GM12878 (cell line): ENCODE data around the gene VCP. TPM values are rescaled to one million over a fixed set of nuclear protein-coding genes. Genes with fewer than 3 reads are reported as not detected.

Experiments
- CHD1 ChIP-seq: IDR thresholded peaks from 2 replicates; pipeline ENCODE4 v1.6.1; 2012; ENCODE audit warnings: low read depth, low read length, improper control_type of control experiment
- CREM ChIP-seq: IDR thresholded peaks from 2 replicates; pipeline ENCODE4 v1.6.1; 2014; ENCODE audit warnings: antibody characterized with exemption, low read depth
- ETV6 ChIP-seq, 2 experiments: fragments of 450-650 bp in 1 of 2; IDR thresholded peaks in 1 of 2; conservative IDR thresholded peaks in 1 of 2; 2 replicates each; pipeline ENCODE4 v1.6.1; 2014; ENCODE audit warnings: antibody characterized with exemption in 1 of 2, borderline replicate concordance in 1 of 2, low read depth in 1 of 2, mild to moderate bottlenecking in 1 of 2, moderate library complexity in 1 of 2
- FOS ChIP-seq: IDR thresholded peaks from 3 replicates; pipeline ENCODE4 v1.6.1; 2011; ENCODE audit warnings: borderline replicate concordance; ENCODE audit not compliant: insufficient read length; ENCODE audit errors: extremely low read depth
- HDAC2 ChIP-seq: fragments of 200-600 bp; sonication (generic); IDR thresholded peaks from 2 replicates; pipeline ENCODE4 v1.6.1; 2017
- IRF4 ChIP-seq: IDR thresholded peaks from 2 replicates; pipeline ENCODE4 v1.6.1; 2011; ENCODE audit warnings: low read depth, low read length
- LARP7 ChIP-seq: fragments of 450-650 bp; IDR thresholded peaks from 2 replicates; pipeline ENCODE4 v1.6.1; 2017; ENCODE audit warnings: mild to moderate bottlenecking
- NBN ChIP-seq: fragments of 450-650 bp; IDR thresholded peaks from 2 replicates; pipeline ENCODE4 v1.6.1; 2016
- PAX5 ChIP-seq: IDR thresholded peaks from 2 replicates; pipeline ENCODE4 v1.6.1; 2011; ENCODE audit warnings: low read depth, low read length, borderline replicate concordance
- PAX8 ChIP-seq: fragments of 450-650 bp; IDR thresholded peaks from 2 replicates; pipeline ENCODE4 v1.6.1; 2017; ENCODE audit warnings: mild to moderate bottlenecking, moderate library complexity
- POLR2A ChIP-seq: IDR thresholded peaks from 2 replicates; pipeline ENCODE4 v1.6.1; 2011; ENCODE audit warnings: low read depth, mild to moderate bottlenecking, low read length
- SIX5 ChIP-seq: IDR thresholded peaks from 2 replicates; pipeline ENCODE4 v1.6.1; 2011; ENCODE audit warnings: mild to moderate bottlenecking, low read depth, low read length, moderate library complexity; ENCODE audit not compliant: severe bottlenecking
- SMARCA5 ChIP-seq: fragments of 450-650 bp; IDR thresholded peaks from 2 replicates; pipeline ENCODE4 v1.6.1; 2017; ENCODE audit warnings: mild to moderate bottlenecking
- STAT3 ChIP-seq: IDR thresholded peaks from 2 replicates; pipeline ENCODE4 v1.6.1; 2011; ENCODE audit warnings: low read depth, low read length, improper control_type of control experiment
- ZBED1 ChIP-seq: IDR thresholded peaks from 2 replicates; pipeline ENCODE4 v1.6.1; 2016; ENCODE audit warnings: borderline replicate concordance
- ZBTB11 ChIP-seq: fragments of 450-650 bp; formaldehyde crosslinking; IDR thresholded peaks from 2 replicates; pipeline ENCODE4 v1.5.0; 2022; ENCODE audit warnings: mild to moderate bottlenecking, missing genetic modification characterization
- ZSCAN29 ChIP-seq: fragments of 450-650 bp; IDR thresholded peaks from 2 replicates; pipeline ENCODE4 v1.6.1; 2017; ENCODE audit warnings: mild to moderate bottlenecking, moderate library complexity
- ZZZ3 ChIP-seq: IDR thresholded peaks from 2 replicates; pipeline ENCODE4 v1.6.1; 2011; ENCODE audit warnings: low read depth; ENCODE audit not compliant: control insufficient read depth, insufficient read length
- polyA plus RNA-seq, 11 experiments: library from polyadenylated mRNA; depleted of rRNA in 4 of 11; unstranded in 6 of 11; stranded (reverse) in 5 of 11; fragments of >200 nt; fragmentation: Nextera tagmentation in 4 of 11; fragmentation: Illumina TruSeq in 1 of 11; extraction: Ambion mirVana in 4 of 11; extraction: Trizol in 1 of 11; gene quantifications; 1 replicate in 1 of 11; 2 replicates in 10 of 11; pipeline versions ENCODE4 v1.2.1 to v1.2.3, GENCODE V29; 2011 to 2016; ENCODE audit warnings: inconsistent platforms in 2 of 11, missing spikeins in 2 of 11, low read depth in 1 of 11
- total RNA-seq, 4 experiments: library from RNA; depleted of rRNA in 3 of 4; stranded (reverse); fragments of >200 nt in 3 of 4; fragmentation: Illumina TruSeq in 1 of 4; extraction: Trizol in 1 of 4; gene quantifications; 2 replicates each; pipeline versions ENCODE4 v1.2.1 to v1.2.3, GENCODE V29; 2013 to 2021
- TF ChIP-seq, protein P1 (sequence below): fragments of 450-650 bp; IDR thresholded peaks from 2 replicates; pipeline ENCODE4 v1.6.1; 2017; ENCODE audit warnings: mild to moderate bottlenecking, moderate library complexity
- TF ChIP-seq, protein P2 (sequence below): IDR thresholded peaks from 2 replicates; pipeline ENCODE4 v1.6.1; 2011; ENCODE audit warnings: borderline replicate concordance, low read depth, mild to moderate bottlenecking, moderate library complexity, low read length; ENCODE audit not compliant: insufficient read depth, poor library complexity, severe bottlenecking
- TF ChIP-seq, protein P3 (sequence below): fragments of 450-650 bp; IDR thresholded peaks from 2 replicates; pipeline ENCODE4 v1.6.1; 2017; ENCODE audit warnings: low read depth, mild to moderate bottlenecking, moderate library complexity

VCP gene
- total and polyA plus RNA-seq, 10 of the 15 experiments (the other 5 are each of a cell fraction or from before 2014, with no cell fraction given): 7.4 to 327 (median 244) TPM

- TF ChIP-seq, protein P1, sequence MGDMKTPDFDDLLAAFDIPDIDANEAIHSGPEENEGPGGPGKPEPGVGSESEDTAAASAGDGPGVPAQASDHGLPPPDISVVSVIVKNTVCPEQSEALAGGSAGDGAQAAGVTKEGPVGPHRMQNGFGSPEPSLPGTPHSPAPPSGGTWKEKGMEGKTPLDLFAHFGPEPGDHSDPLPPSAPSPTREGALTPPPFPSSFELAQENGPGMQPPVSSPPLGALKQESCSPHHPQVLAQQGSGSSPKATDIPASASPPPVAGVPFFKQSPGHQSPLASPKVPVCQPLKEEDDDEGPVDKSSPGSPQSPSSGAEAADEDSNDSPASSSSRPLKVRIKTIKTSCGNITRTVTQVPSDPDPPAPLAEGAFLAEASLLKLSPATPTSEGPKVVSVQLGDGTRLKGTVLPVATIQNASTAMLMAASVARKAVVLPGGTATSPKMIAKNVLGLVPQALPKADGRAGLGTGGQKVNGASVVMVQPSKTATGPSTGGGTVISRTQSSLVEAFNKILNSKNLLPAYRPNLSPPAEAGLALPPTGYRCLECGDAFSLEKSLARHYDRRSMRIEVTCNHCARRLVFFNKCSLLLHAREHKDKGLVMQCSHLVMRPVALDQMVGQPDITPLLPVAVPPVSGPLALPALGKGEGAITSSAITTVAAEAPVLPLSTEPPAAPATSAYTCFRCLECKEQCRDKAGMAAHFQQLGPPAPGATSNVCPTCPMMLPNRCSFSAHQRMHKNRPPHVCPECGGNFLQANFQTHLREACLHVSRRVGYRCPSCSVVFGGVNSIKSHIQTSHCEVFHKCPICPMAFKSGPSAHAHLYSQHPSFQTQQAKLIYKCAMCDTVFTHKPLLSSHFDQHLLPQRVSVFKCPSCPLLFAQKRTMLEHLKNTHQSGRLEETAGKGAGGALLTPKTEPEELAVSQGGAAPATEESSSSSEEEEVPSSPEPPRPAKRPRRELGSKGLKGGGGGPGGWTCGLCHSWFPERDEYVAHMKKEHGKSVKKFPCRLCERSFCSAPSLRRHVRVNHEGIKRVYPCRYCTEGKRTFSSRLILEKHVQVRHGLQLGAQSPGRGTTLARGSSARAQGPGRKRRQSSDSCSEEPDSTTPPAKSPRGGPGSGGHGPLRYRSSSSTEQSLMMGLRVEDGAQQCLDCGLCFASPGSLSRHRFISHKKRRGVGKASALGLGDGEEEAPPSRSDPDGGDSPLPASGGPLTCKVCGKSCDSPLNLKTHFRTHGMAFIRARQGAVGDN: peak; percentile 12; the same call in 1 of the 2 replicates
- TF ChIP-seq ZBTB11 (CRISPR knock-in tag) (no peak), CHD1 (0 out of 2 replicates have a peak, but pooled peaks have one; percentile 60), CREM (peak; percentile 99), ZBED1 (no peak; the same call in 1 of the 2 replicates), ZZZ3 (no peak), SMARCA5 (no peak), FOS (peak; percentile 69), PAX8 (no peak), STAT3 (no peak), ZSCAN29 (no peak), SIX5 (no peak), ETV6 (conservative IDR thresholded peaks at IDR 0.05 in 1 of 2, IDR thresholded peaks at IDR 0.05 in 1 of 2; ENCODE audit: borderline replicate concordance in 1 of 2, low read depth in 1 of 2) (no peak), LARP7 (no peak), HDAC2 (no peak), PAX5 (no peak), POLR2A (peak; percentile 98), IRF4 (no peak), NBN (peak; percentile 92)
- TF ChIP-seq, protein P2, sequence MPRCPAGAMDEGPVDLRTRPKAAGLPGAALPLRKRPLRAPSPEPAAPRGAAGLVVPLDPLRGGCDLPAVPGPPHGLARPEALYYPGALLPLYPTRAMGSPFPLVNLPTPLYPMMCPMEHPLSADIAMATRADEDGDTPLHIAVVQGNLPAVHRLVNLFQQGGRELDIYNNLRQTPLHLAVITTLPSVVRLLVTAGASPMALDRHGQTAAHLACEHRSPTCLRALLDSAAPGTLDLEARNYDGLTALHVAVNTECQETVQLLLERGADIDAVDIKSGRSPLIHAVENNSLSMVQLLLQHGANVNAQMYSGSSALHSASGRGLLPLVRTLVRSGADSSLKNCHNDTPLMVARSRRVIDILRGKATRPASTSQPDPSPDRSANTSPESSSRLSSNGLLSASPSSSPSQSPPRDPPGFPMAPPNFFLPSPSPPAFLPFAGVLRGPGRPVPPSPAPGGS: no peak
- TF ChIP-seq, protein P3, sequence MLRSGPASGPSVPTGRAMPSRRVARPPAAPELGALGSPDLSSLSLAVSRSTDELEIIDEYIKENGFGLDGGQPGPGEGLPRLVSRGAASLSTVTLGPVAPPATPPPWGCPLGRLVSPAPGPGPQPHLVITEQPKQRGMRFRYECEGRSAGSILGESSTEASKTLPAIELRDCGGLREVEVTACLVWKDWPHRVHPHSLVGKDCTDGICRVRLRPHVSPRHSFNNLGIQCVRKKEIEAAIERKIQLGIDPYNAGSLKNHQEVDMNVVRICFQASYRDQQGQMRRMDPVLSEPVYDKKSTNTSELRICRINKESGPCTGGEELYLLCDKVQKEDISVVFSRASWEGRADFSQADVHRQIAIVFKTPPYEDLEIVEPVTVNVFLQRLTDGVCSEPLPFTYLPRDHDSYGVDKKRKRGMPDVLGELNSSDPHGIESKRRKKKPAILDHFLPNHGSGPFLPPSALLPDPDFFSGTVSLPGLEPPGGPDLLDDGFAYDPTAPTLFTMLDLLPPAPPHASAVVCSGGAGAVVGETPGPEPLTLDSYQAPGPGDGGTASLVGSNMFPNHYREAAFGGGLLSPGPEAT: no peak
Measured at GRCh38 chr9:35072461-35073278, at the start of gene VCP (continued).
